Smooth muscle cell (in vitro differentiated cells): ENCODE measurements around the gene AR. TPM values are rescaled to one million over a fixed set of nuclear protein-coding genes. Genes with fewer than 3 reads are reported as not detected.

ENCODE experiments used
- DNase-seq: peaks from one replicate; lab custom pipeline; 2025; ENCODE audit not compliant: unreplicated experiment; lab: John Stamatoyannopoulos, UW
- H2AFZ ChIP-seq: fragments of 200-600 bp; sonication (generic); 2 replicates; pipeline ENCODE4 v1.6.0; 2016; ENCODE audit warnings: antibody characterized with exemption, low read depth, mild to moderate bottlenecking
- H3F3A ChIP-seq: fragments of 200-600 bp; sonication (generic); 2 replicates; pipeline ENCODE4 v1.6.0; 2017; ENCODE audit warnings: antibody characterized with exemption, low read depth
- H3K27ac ChIP-seq: fragments of 200-600 bp; sonication (generic); 2 replicates; pipeline ENCODE4 v1.5.1; 2016; ENCODE audit warnings: low read depth, mild to moderate bottlenecking
- H3K27me3 ChIP-seq: fragments of 200-600 bp; sonication (generic); 2 replicates; pipeline ENCODE4 v1.6.1; 2016; ENCODE audit warnings: low read depth, mild to moderate bottlenecking
- H3K36me3 ChIP-seq: fragments of 200-600 bp; sonication (generic); 2 replicates; pipeline ENCODE4 v1.5.1; 2016; ENCODE audit warnings: low read depth
- H3K4me1 ChIP-seq: fragments of 200-600 bp; sonication (generic); 2 replicates; pipeline ENCODE4 v1.5.1; 2016; ENCODE audit warnings: low read depth
- H3K4me2 ChIP-seq: fragments of 200-600 bp; sonication (generic); 2 replicates; pipeline ENCODE4 v1.6.0; 2016; ENCODE audit warnings: mild to moderate bottlenecking
- H3K4me3 ChIP-seq: fragments of 200-600 bp; sonication (generic); 2 replicates; pipeline ENCODE4 v1.5.1; 2016; ENCODE audit warnings: mild to moderate bottlenecking
- H3K79me2 ChIP-seq: fragments of 200-600 bp; sonication (generic); 2 replicates; pipeline ENCODE4 v1.6.0; 2016; ENCODE audit warnings: low read depth, mild to moderate bottlenecking
- H3K9ac ChIP-seq: fragments of 200-600 bp; sonication (generic); 2 replicates; pipeline ENCODE4 v1.6.0; 2016; ENCODE audit warnings: low read depth
- H3K9me3 ChIP-seq: fragments of 200-600 bp; sonication (generic); replicated peaks from 2 replicates; pipeline ENCODE4 v1.5.1; 2016; ENCODE audit warnings: low read depth
- H4K20me1 ChIP-seq: fragments of 200-600 bp; sonication (generic); 2 replicates; pipeline ENCODE4 v1.6.0; 2016; ENCODE audit warnings: low read depth
- CTCF ChIP-seq: fragments of 200-600 bp; sonication (generic); IDR thresholded peaks from 2 replicates; pipeline ENCODE4 v1.5.1; 2017; ENCODE audit warnings: borderline replicate concordance, mild to moderate bottlenecking, antibody characterized with exemption; ENCODE audit not compliant: insufficient read depth, poor library complexity, severe bottlenecking
- WGBS: methylation state at CpG from one replicate; pipeline ENCODE4 v1.1.7; 2016; ENCODE audit warnings: low lambda C conversion rate; 5-methylcytosine and 5-hydroxymethylcytosine counted together
- polyA plus RNA-seq: library from polyadenylated mRNA; unstranded; fragments of >200 nt; fragmentation: Nextera tagmentation; extraction: Ambion mirVana; gene quantifications from 2 replicates; pipeline ENCODE4 v1.2.1, GENCODE V29; 2016
- total RNA-seq: library from RNA; depleted of rRNA; stranded (reverse); fragments of >200 nt; gene quantifications from 2 replicates; pipeline ENCODE4 v1.2.3, GENCODE V29; 2014

AR gene
- total and polyA plus RNA-seq, 2 experiments from 2014 or later, result 0.72 to 2.4 TPM

DNA sequence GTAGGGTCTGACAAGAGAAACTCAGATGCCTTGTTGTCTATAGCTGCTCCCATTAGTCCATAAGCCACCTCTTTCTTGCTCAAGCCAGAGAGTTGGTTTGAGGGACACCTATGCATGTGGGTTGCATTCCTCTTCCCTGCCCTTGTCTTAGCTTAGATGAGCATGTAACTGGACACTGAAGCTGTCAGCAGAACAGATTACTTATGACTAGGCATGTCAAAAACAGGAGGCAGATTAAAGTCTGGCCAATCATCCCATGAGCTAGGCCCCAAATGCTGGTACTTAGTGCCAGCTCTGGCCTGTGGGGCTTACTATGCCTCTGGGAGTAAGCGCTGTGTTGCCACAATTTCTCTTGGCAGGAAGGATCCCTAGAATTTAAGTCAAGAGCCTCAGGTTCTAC is 215.2 kb downstream of the AR start:
- Histone ChIP-seq H3F3A (no peaks in the 10 kb centered on the region), H2AFZ (no peak overlapping the region), H3K36me3 (no peaks in the 10 kb centered on the region), H3K4me3 (no peak overlapping the region), H3K9ac (no peak overlapping the region), H3K9me3 (no peaks in the 10 kb centered on the region), H3K27ac (no peak overlapping the region), H3K79me2 (no peaks in the 10 kb centered on the region), H3K4me2 (no peak overlapping the region), H3K4me1 (no peaks in the 10 kb centered on the region), H3K27me3 (no peaks in the 10 kb centered on the region), H4K20me1 (no peaks in the 10 kb centered on the region)
- no peak for TF ChIP-seq CTCF
- no peak for DNase-seq
- WGBS, result 92% methylated on average over 1 of the region's 1 CpG

DNA sequence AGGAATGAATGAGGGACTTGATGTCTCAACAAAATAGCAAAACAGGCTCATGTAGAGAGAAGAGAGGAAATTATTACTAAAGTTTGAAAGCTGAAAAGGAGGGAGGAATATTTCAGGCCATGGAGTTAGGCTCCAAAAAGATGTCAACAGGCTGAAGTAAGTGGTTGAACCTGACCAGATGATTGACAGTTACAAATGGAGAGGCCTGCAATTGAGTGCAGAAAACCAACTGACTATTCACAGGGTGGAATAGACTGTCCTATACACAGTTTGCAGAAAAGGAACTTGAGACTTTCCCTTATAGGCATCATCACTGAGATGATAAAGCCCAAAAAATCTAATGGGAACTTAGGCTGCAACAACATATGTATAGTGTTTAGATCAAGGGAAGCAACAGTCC is 233.3 kb downstream of the AR start:
- no peaks in the 10 kb centered on the region for H3F3A ChIP-seq
- no peaks in the 10 kb centered on the region for H3K4me1 ChIP-seq
- H3K27me3 ChIP-seq, result no peaks in the 10 kb centered on the region
- no peaks in the 10 kb centered on the region for H3K79me2 ChIP-seq
- no peak overlapping the region for H3K4me3 ChIP-seq
- H3K4me2 ChIP-seq, result no peak overlapping the region
- H3K27ac ChIP-seq, result no peak overlapping the region
- no peaks in the 10 kb centered on the region for H3K36me3 ChIP-seq
- H3K9ac ChIP-seq, result no peak overlapping the region
- H3K9me3 ChIP-seq, result peaks cover 10% of the 10 kb centered on the region
- H4K20me1 ChIP-seq, result no peaks in the 10 kb centered on the region
- DNase-seq, result no peak
- no peak for TF ChIP-seq CTCF
- no peak overlapping the region for H2AFZ ChIP-seq

- no peak overlapping the region for H2AFZ ChIP-seq
- no peak for TF ChIP-seq CTCF
- H3K9me3 ChIP-seq, result peaks cover 3% of the 10 kb centered on the region
- H3K27me3 ChIP-seq, result no peaks in the 10 kb centered on the region
- 83% methylated on average over 3 of the region's 3 CpGs for WGBS
- DNase-seq, result no peak
- no peak overlapping the region for H3K9ac ChIP-seq
- no peaks in the 10 kb centered on the region for H4K20me1 ChIP-seq
- no peak overlapping the region for H3K27ac ChIP-seq
- H3K79me2 ChIP-seq, result no peaks in the 10 kb centered on the region
- H3K36me3 ChIP-seq, result no peaks in the 10 kb centered on the region
- no peak overlapping the region for H3K4me3 ChIP-seq
- H3K4me1 ChIP-seq, result no peaks in the 10 kb centered on the region
- H3K4me2 ChIP-seq, result no peak overlapping the region
- no peaks in the 10 kb centered on the region for H3F3A ChIP-seq
Measured at GRCh38 chrX:67779099-67779498, 235.3 kb downstream of the AR start.
